Thyroid gland (tissue), 4 donors: ENCODE measurements around the gene DNAJB12. TPM values are rescaled to one million over a fixed set of nuclear protein-coding genes. Genes with fewer than 3 reads are reported as not detected.
"Not testable (repeated sequence)": the region's sequence is repeated elsewhere in the genome, so short reads cannot be mapped to it uniquely, and the experiment has no call there.

Source experiments
- DNase-seq, 2 donors: peaks; one replicate each; pipeline ENCODE4 v3.0.0-alpha.2; 2019
- H3K27ac ChIP-seq, 3 donors: fragments of 200-600 bp; sonication (generic); 1 replicate in 2 of 3; 2 replicates in 1 of 3; pipeline ENCODE4 v1.5.1; 2016 to 2019; ENCODE audit warnings: mild to moderate bottlenecking in 1 of 3, moderate library complexity in 1 of 3
- H3K27me3 ChIP-seq: fragments of 200-600 bp; sonication (generic); one replicate; pipeline ENCODE4 v1.5.1; 2019
- H3K36me3 ChIP-seq, 2 donors: fragments of 200-600 bp; sonication (generic); one replicate each; pipeline ENCODE4 v1.5.1; 2016 to 2019
- H3K4me1 ChIP-seq, 2 donors: fragments of 200-600 bp; sonication (generic); one replicate each; pipeline ENCODE4 v1.5.1; 2017 to 2019
- H3K4me3 ChIP-seq, 3 donors: fragments of 200-600 bp; sonication (generic); replicated peaks in 1 of 3; 1 replicate in 2 of 3; 2 replicates in 1 of 3; pipeline ENCODE4 v1.5.1; 2016; ENCODE audit warnings: mild to moderate bottlenecking in 1 of 3
- H3K9me3 ChIP-seq: fragments of 200-600 bp; sonication (generic); one replicate; pipeline ENCODE4 v1.5.1; 2017
- CTCF ChIP-seq, 6 experiments: fragments of 200-600 bp in 3 of 6; fragments of 450-650 bp in 3 of 6; sonication (generic) in 3 of 6; IDR thresholded peaks; one replicate each; pipeline ENCODE4 v1.5.1; 2016 to 2019; ENCODE audit warnings: antibody characterized with exemption in 6 of 6, mild to moderate bottlenecking in 2 of 6, inconsistent platforms in 1 of 6, moderate library complexity in 1 of 6
- POLR2A ChIP-seq, 2 donors: fragments of 450-650 bp; IDR thresholded peaks; one replicate each; pipeline ENCODE4 v1.6.1; 2017; ENCODE audit warnings: antibody characterized with exemption in 2 of 2, mild to moderate bottlenecking in 2 of 2, moderate library complexity in 1 of 2
- WGBS, 2 donors: methylation state at CpG; one replicate each; pipeline ENCODE4 v1.1.5; 2017; 5-methylcytosine and 5-hydroxymethylcytosine counted together
- intact Hi-C: fragments of 100-400 bp; cut with DNase I; formaldehyde crosslinking; loops from one replicate; pipeline ENCODE4 v1.15.1; 2023
- total RNA-seq, 4 donors: library from RNA; depleted of rRNA; stranded (reverse); fragments of >200 nt; gene quantifications; one replicate each; pipeline ENCODE4 v1.2.3, GENCODE V29; 2016

DNAJB12 gene
- total RNA-seq, 4 donors from 2014 or later, result 31.6 to 49.7 (median 44.1) TPM

- 70 to 76% methylated on average over 11 of the region's 11 CpGs for WGBS, 2 donors
- intact Hi-C loops, result no loop called here
- Histone ChIP-seq H3K4me1 (peaks cover 22 to 60% of the 10 kb centered on the region in 2 donors), H3K9me3 (no peaks in the 10 kb centered on the region), H3K36me3 (no peaks in the 10 kb centered on the region), H3K27me3 (no peaks in the 10 kb centered on the region), H3K27ac (no peak overlapping the region), H3K4me3 (no peak overlapping the region)
- no peak for DNase-seq
- TF ChIP-seq CTCF (IDR thresholded peaks at IDR 0.05) (no peak), POLR2A (IDR thresholded peaks at IDR 0.05) (no peak)
Measured at GRCh38 chr10:72310241-72310633, 44.5 kb downstream of the DNAJB12 start.

- H3K27me3 ChIP-seq, result no peaks in the 10 kb centered on the region
- H3K4me3 ChIP-seq, result no peak overlapping the region
- DNase-seq, result no peak
- H3K9me3 ChIP-seq, result no peaks in the 10 kb centered on the region
- H3K36me3 ChIP-seq, result no peaks in the 10 kb centered on the region
- H3K4me1 ChIP-seq, result peaks cover 15 to 54% of the 10 kb centered on the region in 2 donors
- intact Hi-C loops, result no loop called here
- 83 to 86% methylated on average over 21 of the region's 21 CpGs for WGBS, 2 donors
- H3K27ac ChIP-seq, result peak overlapping the region; percentile 81 to 89 (median 84)
- no peak for TF ChIP-seq POLR2A (IDR thresholded peaks at IDR 0.05)
- TF ChIP-seq CTCF (IDR thresholded peaks at IDR 0.05), result no peak
Measured at GRCh38 chr10:72309290-72310240, 45.2 kb downstream of the DNAJB12 start.

DNA sequence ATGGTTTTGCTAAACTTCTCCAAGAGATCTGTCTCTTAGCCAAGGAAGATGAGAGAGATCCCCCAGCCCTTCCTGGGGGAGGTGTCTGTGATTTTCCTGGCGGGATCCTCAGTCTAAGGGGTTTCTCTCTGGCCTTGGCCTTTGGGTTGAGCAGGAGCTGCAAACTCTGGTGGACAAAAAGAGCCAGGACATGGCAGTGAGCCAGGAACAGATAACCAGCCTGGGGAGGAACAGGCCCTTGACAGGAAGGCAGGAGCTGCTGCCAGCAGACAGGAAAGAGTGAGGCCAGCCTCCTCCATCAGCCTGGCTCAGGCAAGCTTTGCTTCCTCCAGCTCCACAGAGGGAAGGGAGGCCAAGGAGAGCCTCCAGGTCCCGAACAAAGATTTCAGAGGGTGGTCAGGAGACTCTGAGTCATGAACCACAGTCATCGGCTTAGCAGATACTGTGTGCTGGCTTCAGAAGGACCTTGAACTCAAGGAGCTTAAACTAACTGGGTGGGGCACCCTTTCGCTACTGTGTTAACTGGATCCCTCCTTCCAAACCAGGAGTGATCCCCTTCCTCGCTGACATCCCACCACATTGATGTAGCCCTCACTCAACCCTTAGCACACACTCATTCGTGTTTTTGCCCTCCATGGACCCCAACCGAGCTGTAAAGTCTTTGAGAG is 46.3 kb downstream of the DNAJB12 start:
- WGBS, 2 donors, result 70 to 78% methylated on average over 7 of the region's 7 CpGs
- no peaks in the 10 kb centered on the region for H3K36me3 ChIP-seq
- peak; percentile 74 to 77 for DNase-seq
- H3K27ac ChIP-seq, result peak overlapping the region; percentile 81 to 89 (median 84)
- peaks cover 15 to 52% of the 10 kb centered on the region in 2 donors for H3K4me1 ChIP-seq
- no peak overlapping the region for H3K4me3 ChIP-seq
- no peak for TF ChIP-seq POLR2A (IDR thresholded peaks at IDR 0.05)
- no peak for TF ChIP-seq CTCF (IDR thresholded peaks at IDR 0.05)
- H3K27me3 ChIP-seq, result no peaks in the 10 kb centered on the region
- intact Hi-C loops, result no loop called here
- no peaks in the 10 kb centered on the region for H3K9me3 ChIP-seq

GRCh38 chr10:72307711-72308110 is 47.0 kb downstream of the DNAJB12 start:
- H3K36me3 ChIP-seq, H3K9me3 ChIP-seq, DNase-seq, H3K27me3 ChIP-seq, intact Hi-C loops, H3K4me3 ChIP-seq: not testable (repeated sequence)
- Histone ChIP-seq H3K27ac (peak overlapping the region; percentile 81 to 89 (median 84)), H3K4me1 (peaks cover 15 to 52% of the 10 kb centered on the region in 2 donors)
- 95 to 96% methylated on average over 7 of the region's 7 CpGs for WGBS, 2 donors

GRCh38 chr10:72306215-72306760 is 48.4 kb downstream of the DNAJB12 start:
- intact Hi-C loops, result no loop called here
- Histone ChIP-seq H3K27ac (peak overlapping the region; percentile 81 to 89 (median 84)), H3K27me3 (no peaks in the 10 kb centered on the region), H3K36me3 (no peaks in the 10 kb centered on the region), H3K9me3 (no peaks in the 10 kb centered on the region), H3K4me3 (no peak overlapping the region), H3K4me1 (peaks cover 15 to 52% of the 10 kb centered on the region in 2 donors)
- 82% methylated on average over 5 of the region's 5 CpGs for WGBS, 2 donors
- DNase-seq, result no peak
- TF ChIP-seq CTCF (IDR thresholded peaks at IDR 0.05), result no peak
- no peak for TF ChIP-seq POLR2A (IDR thresholded peaks at IDR 0.05)
